ENCODE data around the gene GSN.
A peak's percentile ranks its signal among the peaks of the same experiment; 100 is the strongest.

Gene GSN

DNA sequence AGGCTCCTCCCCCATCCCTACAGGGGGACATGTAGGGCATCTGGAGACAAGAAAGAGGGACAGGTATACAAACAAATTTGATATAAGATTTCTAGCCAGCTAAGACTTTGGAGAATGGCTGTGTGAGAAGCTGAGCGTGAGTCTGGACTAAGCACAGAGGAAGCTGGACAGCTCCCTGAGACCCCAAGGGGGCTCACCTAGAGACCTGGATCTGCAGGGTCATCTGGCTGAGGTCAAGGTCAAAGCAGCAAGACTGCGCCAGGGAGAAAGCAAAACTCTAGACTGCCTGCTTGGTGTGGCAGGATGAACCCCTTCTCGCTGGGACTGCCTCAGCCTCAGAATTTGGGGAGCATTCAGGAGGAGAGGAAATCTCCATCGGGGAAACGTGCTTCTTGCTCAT is 8.0 kb upstream of the GSN start:
- no peak for DNase-seq (ENCODE audit: low read depth)
- no peak overlapping the region for H3K4me3 ChIP-seq (ENCODE audit: low read length)
- TF ChIP-seq, protein P1, sequence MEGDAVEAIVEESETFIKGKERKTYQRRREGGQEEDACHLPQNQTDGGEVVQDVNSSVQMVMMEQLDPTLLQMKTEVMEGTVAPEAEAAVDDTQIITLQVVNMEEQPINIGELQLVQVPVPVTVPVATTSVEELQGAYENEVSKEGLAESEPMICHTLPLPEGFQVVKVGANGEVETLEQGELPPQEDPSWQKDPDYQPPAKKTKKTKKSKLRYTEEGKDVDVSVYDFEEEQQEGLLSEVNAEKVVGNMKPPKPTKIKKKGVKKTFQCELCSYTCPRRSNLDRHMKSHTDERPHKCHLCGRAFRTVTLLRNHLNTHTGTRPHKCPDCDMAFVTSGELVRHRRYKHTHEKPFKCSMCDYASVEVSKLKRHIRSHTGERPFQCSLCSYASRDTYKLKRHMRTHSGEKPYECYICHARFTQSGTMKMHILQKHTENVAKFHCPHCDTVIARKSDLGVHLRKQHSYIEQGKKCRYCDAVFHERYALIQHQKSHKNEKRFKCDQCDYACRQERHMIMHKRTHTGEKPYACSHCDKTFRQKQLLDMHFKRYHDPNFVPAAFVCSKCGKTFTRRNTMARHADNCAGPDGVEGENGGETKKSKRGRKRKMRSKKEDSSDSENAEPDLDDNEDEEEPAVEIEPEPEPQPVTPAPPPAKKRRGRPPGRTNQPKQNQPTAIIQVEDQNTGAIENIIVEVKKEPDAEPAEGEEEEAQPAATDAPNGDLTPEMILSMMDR (IDR thresholded peaks at IDR 0.05; ENCODE audit: insufficient read depth, low read depth, low read length, missing control alignments) = no peak

DNA sequence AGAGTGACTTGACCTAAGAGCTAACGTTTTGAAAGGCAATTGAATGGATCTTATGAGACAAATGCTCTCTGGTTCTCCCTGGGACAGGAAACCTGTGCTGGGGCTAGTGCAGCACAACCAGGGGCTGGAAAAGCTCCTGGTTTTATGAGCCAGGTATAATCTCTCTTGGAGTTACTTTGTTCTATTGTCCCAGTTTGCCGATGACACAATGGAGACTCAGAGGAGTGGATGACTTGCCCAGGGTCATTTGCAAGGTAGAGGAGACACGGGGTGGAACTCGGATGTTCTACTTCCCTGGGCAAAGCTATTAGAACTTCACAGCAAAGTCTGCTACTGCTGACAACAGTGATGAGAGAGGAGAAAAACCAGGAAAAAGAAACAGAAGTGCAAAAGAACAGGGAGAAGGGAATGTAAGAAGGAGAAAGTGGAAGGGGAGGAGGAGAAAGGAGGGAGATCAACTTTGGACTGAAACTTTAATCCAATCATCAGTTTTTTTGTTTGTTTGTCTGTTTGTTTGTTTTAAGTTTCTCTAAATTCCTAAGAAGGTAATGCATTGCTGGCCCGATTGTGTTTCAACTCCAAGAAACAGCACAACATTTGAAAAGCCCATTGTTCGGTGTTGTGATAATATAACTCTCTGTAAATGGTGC is 7.4 kb upstream of the GSN start:
- no peak overlapping the region for H3K4me3 ChIP-seq (ENCODE audit: low read length)
- TF ChIP-seq, protein P1 (IDR thresholded peaks at IDR 0.05; ENCODE audit: insufficient read depth, low read depth, low read length, missing control alignments) = no peak

DNA sequence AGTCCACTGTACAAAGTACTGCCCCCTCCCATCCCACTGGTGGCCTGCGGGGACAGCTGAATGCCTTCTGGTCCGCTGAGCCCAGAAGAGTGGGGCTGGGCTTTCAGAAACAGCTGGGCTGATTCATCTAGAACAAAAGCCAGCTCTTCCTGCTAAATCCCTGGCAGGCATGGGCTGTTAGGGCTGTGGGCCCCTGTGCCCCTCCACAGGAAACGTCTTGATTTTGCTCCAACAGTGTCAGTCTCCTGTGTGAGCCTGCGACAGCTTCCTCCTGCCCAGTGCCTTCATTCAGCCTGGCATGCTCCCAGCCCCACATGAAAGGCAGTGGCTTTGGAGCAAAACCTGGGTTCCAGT is 6.9 kb upstream of the GSN start:
- TF ChIP-seq, protein P1 (IDR thresholded peaks at IDR 0.05; ENCODE audit: insufficient read depth, low read depth, low read length, missing control alignments) = no peak
- DNase-seq (ENCODE audit: low read depth) = peak; percentile 39
- no peak overlapping the region for H3K4me3 ChIP-seq (ENCODE audit: low read length)

More for the DNA sequence above, 7.4 kb upstream of the GSN start:
- no peak for DNase-seq (ENCODE audit: low read depth)

DNA sequence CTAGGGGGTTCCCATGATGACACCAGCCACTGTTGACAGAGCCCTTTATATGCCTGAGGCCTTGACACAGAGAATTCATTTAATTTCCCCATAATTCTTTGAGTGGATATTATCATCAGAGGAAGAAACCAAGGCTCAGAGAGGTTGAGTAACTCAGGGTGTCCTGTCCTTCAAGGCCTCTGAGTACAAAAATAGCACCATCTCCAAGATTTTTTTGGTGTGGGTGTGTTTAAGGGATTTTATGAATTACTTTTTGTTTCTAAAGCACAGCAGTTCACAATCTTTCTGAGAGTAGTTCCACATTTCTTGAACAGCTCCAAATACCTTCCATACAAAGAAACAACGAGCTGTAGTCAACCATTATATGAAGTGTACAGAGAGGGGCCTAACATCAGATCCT is 6.2 kb upstream of the GSN start:
- DNase-seq (ENCODE audit: low read depth) = no peak
- TF ChIP-seq, protein P1 (IDR thresholded peaks at IDR 0.05; ENCODE audit: insufficient read depth, low read depth, low read length, missing control alignments) = no peak

DNA sequence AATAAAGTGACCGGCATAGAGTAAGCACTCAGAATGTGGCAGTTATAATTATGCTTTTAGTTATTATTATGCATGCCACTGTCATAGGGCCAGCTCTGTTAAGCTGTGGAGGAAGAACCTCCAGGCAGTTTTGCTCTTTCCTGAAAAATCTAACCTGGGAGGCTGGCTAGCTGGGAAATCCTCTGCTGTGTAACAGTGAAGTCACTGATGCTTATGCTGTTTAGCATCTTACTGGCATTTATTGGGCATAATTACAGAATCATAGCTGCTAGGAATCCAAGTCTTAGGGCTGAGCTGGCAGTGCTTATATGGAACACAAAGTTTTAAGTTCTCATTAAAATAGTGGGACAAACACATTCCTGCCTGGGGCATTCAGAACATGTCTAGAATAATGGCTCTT is 5.5 kb upstream of the GSN start:
- TF ChIP-seq, protein P1 (IDR thresholded peaks at IDR 0.05; ENCODE audit: insufficient read depth, low read depth, low read length, missing control alignments) = no peak
- DNase-seq (ENCODE audit: low read depth) = no peak
- H3K4me3 ChIP-seq (ENCODE audit: low read length) = no peak overlapping the region

More for the DNA sequence above, 6.2 kb upstream of the GSN start:
- H3K4me3 ChIP-seq (ENCODE audit: low read length) = no peak overlapping the region

DNA sequence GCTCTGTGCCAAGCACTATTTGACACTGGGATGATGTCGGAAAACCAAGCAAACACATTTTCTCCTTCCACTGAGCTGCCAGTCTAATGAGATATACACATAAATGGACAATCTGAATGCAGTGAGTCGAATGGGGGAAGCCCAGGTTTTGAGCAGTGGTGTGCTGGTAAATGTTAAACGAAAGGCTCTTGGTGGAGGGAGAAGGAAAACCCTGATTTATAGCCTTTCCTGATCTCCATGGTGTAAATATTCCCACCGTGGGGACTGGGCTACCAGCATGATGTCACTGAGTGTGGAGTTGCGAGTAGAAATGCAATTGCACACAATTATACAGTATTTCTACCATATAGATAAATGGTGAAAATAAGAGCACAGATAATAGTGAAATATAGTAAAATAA is 5.0 kb upstream of the GSN start:
- H3K4me3 ChIP-seq (ENCODE audit: low read length) = no peak overlapping the region
- TF ChIP-seq, protein P1 (IDR thresholded peaks at IDR 0.05; ENCODE audit: insufficient read depth, low read depth, low read length, missing control alignments) = no peak
- no peak for DNase-seq (ENCODE audit: low read depth)

DNA sequence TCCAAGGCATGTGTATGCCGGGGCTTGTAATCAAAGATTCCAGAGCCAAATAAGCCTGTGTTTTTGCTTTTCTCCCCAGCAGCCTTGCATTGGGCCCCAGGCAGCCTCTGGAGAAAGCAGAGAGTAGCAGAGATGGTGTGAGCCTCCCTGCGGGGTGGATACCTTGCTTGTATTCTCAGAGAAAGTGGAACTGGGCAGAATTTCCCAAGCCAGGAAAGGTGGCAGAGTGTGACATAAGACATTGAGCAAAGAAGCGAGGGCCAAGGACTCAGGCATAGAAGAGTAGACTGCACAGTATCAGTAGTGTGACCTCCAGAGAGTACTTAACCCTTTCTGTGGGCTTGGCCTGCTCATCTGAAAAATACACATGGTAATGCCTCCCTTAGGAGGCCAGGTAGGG is 1.6 kb upstream of the GSN start:
- TF ChIP-seq, protein P1 (IDR thresholded peaks at IDR 0.05; ENCODE audit: insufficient read depth, low read depth, low read length, missing control alignments) = no peak
- DNase-seq (ENCODE audit: low read depth) = no peak
- H3K4me3 ChIP-seq (ENCODE audit: low read length) = no peak overlapping the region
